Liver (tissue), 9 donors: ENCODE results near the gene CFAP74. TPM values are rescaled to one million over a fixed set of nuclear protein-coding genes. Genes with fewer than 3 reads are reported as not detected.

Experiments used
- DNase-seq: peaks from one replicate; pipeline ENCODE4 v3.0.0-alpha.2; 2017; ENCODE audit warnings: low spot score
- H3K27ac ChIP-seq, 2 donors: one replicate each; pipeline ENCODE4 v1.7.0; 2013; ENCODE audit warnings: inconsistent platforms in 2 of 2, low read length in 2 of 2, control low read depth in 1 of 2, low read depth in 1 of 2, mild to moderate bottlenecking in 1 of 2
- H3K27me3 ChIP-seq, 4 donors: one replicate each; pipeline versions ENCODE4 v1.6.1 to v1.7.0; 2013; ENCODE audit warnings: low read length in 3 of 4, inconsistent platforms in 1 of 4, mild to moderate bottlenecking in 1 of 4, moderate library complexity in 1 of 4; ENCODE audit not compliant: control insufficient read depth in 4 of 4, insufficient read depth in 4 of 4
- H3K36me3 ChIP-seq, 4 donors: one replicate each; pipeline versions ENCODE4 v1.6.1 to v1.7.0; 2013; ENCODE audit warnings: low read length in 3 of 4, mild to moderate bottlenecking in 3 of 4, low read depth in 1 of 4, moderate library complexity in 1 of 4; ENCODE audit not compliant: control insufficient read depth in 4 of 4, insufficient read depth in 3 of 4
- H3K4me1 ChIP-seq, 4 donors: one replicate each; pipeline versions ENCODE4 v1.6.1 to v1.7.0; 2013; ENCODE audit warnings: low read length in 3 of 4, mild to moderate bottlenecking in 3 of 4, moderate library complexity in 1 of 4; ENCODE audit not compliant: control insufficient read depth in 4 of 4, insufficient read depth in 4 of 4
- H3K4me3 ChIP-seq, 3 donors: one replicate each; pipeline versions ENCODE4 v1.6.1 to v1.7.0; 2013; ENCODE audit warnings: low read length in 3 of 3, control low read depth in 1 of 3, low read depth in 1 of 3, mild to moderate bottlenecking in 1 of 3
- H3K9ac ChIP-seq, 2 donors: one replicate each; pipeline ENCODE4 v1.7.0; 2013; ENCODE audit warnings: low read length in 2 of 2, mild to moderate bottlenecking in 2 of 2, moderate library complexity in 2 of 2, control low read depth in 1 of 2, low read depth in 1 of 2
- H3K9me3 ChIP-seq, 4 donors: one replicate each; pipeline versions ENCODE4 v1.6.1 to v1.7.0; 2013; ENCODE audit warnings: low read length in 3 of 4; ENCODE audit not compliant: control insufficient read depth in 4 of 4
- EGR1 ChIP-seq, 2 donors: IDR thresholded peaks; 2 replicates each; pipeline ENCODE4 v1.6.1; 2016 to 2018; ENCODE audit warnings: antibody characterized with exemption in 2 of 2, low read depth in 2 of 2
- FOXA1 ChIP-seq: IDR thresholded peaks from 2 replicates; pipeline ENCODE4 v1.6.1; 2016; ENCODE audit warnings: antibody characterized with exemption
- FOXA2 ChIP-seq: IDR thresholded peaks from 2 replicates; pipeline ENCODE4 v1.6.1; 2016; ENCODE audit warnings: antibody characterized with exemption
- GABPA ChIP-seq, 2 donors: IDR thresholded peaks in 1 of 2; conservative IDR thresholded peaks in 1 of 2; 2 replicates each; pipeline ENCODE4 v1.6.1; 2016; ENCODE audit warnings: antibody characterized with exemption in 2 of 2, mild to moderate bottlenecking in 1 of 2, moderate library complexity in 1 of 2
- HNF4A ChIP-seq, 2 donors: conservative IDR thresholded peaks; 2 replicates each; pipeline ENCODE4 v1.6.1; 2016; ENCODE audit warnings: antibody characterized with exemption in 2 of 2, mild to moderate bottlenecking in 2 of 2
- HNF4G ChIP-seq: IDR thresholded peaks from 2 replicates; pipeline ENCODE4 v1.6.1; 2016; ENCODE audit warnings: antibody characterized with exemption
- JUND ChIP-seq, 2 donors: IDR thresholded peaks; 2 replicates each; pipeline ENCODE4 v1.6.1; 2016; ENCODE audit warnings: antibody characterized with exemption in 2 of 2
- NR2F2 ChIP-seq: IDR thresholded peaks from 2 replicates; pipeline ENCODE4 v1.6.1; 2016; ENCODE audit warnings: antibody characterized with exemption
- RAD21 ChIP-seq, 2 donors: IDR thresholded peaks; 2 replicates each; pipeline ENCODE4 v1.6.1; 2016; ENCODE audit warnings: antibody characterized with exemption in 2 of 2, mild to moderate bottlenecking in 2 of 2
- RXRA ChIP-seq, 2 donors: IDR thresholded peaks; 2 replicates each; pipeline ENCODE4 v1.6.1; 2017 to 2018; ENCODE audit warnings: antibody characterized with exemption in 2 of 2, mild to moderate bottlenecking in 1 of 2
- SP1 ChIP-seq: IDR thresholded peaks from 2 replicates; pipeline ENCODE4 v1.6.1; 2018; ENCODE audit warnings: antibody characterized with exemption, mild to moderate bottlenecking
- TAF1 ChIP-seq: conservative IDR thresholded peaks from 2 replicates; pipeline ENCODE4 v1.6.1; 2016; ENCODE audit warnings: antibody characterized with exemption, mild to moderate bottlenecking
- YY1 ChIP-seq: IDR thresholded peaks from 2 replicates; pipeline ENCODE4 v1.6.1; 2016; ENCODE audit warnings: antibody characterized with exemption, mild to moderate bottlenecking
- WGBS: extraction: QIAGEN DNeasy Blood & Tissue Kit; methylation state at CpG from one replicate; pipeline ENCODE4 v1.1.7; 2013; 5-methylcytosine and 5-hydroxymethylcytosine counted together
- polyA plus RNA-seq, 2 donors: library from polyadenylated mRNA; stranded (reverse) in 1 of 2; unstranded in 1 of 2; fragments of 200-250 nt in 1 of 2; fragments of >200 nt in 1 of 2; fragmentation: Nextera tagmentation in 1 of 2; extraction: Ambion mirVana in 1 of 2; gene quantifications; one replicate each; pipeline versions ENCODE4 v1.2.1 to v1.2.3, GENCODE V29; 2013 to 2015
- total RNA-seq, 2 donors: library from RNA; depleted of rRNA; stranded (reverse); fragments of >200 nt; gene quantifications; one replicate each; pipeline ENCODE4 v1.2.3, GENCODE V29; 2014
- TF ChIP-seq, protein P1 (sequence below): IDR thresholded peaks from 2 replicates; pipeline ENCODE4 v1.6.1; 2016; ENCODE audit warnings: antibody characterized with exemption, mild to moderate bottlenecking
- TF ChIP-seq, protein P2 (sequence below): IDR thresholded peaks from 2 replicates; pipeline ENCODE4 v1.6.1; 2016; ENCODE audit warnings: antibody characterized with exemption
- TF ChIP-seq, protein P3 (sequence below): fragments of 150-350 bp; IDR thresholded peaks from 2 replicates; pipeline ENCODE4 v1.5.1; 2017; ENCODE audit warnings: improper control_type of control experiment, low read depth, low read length; ENCODE audit not compliant: missing input control
- TF ChIP-seq, protein P4 (sequence below): IDR thresholded peaks from 2 replicates; pipeline ENCODE4 v1.6.1; 2016; ENCODE audit warnings: antibody characterized with exemption
- TF ChIP-seq, protein P5 (sequence below): IDR thresholded peaks from 2 replicates; pipeline ENCODE4 v1.6.1; 2016; ENCODE audit warnings: antibody characterized with exemption
- donor health status: healthy.
- donor health status: healthy.
- donor health status: healthy.
- donor health status: healthy.
- donor health status: healthy.

The CFAP74 gene
- total and polyA plus RNA-seq, 4 donors = under 0.01 to 0.31 TPM; not detected in 2

DNA sequence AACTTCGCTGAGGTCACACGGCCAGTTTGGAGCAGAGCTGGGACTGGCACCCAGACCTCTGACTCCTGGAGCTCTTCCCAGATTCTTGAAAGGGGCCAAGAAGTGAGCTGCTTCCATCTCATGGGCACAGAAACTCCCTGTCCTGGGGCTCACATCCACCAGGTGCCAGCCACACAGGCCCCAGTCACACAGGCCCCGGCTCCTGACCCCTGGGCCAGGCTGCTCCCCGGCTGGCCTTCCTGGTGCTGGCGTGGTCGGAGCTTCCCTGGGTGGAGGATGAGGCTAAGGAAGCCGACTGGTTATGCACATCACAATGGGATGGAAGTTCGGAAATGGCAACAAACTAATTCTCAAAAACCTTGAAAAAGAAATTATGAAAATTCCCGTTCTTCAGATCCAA, 12.5 kb upstream of the CFAP74 start (continued):
- TF ChIP-seq GABPA (IDR thresholded peaks at IDR 0.05 in 1 of 2, conservative IDR thresholded peaks at IDR 0.05 in 1 of 2) = no peak

DNA sequence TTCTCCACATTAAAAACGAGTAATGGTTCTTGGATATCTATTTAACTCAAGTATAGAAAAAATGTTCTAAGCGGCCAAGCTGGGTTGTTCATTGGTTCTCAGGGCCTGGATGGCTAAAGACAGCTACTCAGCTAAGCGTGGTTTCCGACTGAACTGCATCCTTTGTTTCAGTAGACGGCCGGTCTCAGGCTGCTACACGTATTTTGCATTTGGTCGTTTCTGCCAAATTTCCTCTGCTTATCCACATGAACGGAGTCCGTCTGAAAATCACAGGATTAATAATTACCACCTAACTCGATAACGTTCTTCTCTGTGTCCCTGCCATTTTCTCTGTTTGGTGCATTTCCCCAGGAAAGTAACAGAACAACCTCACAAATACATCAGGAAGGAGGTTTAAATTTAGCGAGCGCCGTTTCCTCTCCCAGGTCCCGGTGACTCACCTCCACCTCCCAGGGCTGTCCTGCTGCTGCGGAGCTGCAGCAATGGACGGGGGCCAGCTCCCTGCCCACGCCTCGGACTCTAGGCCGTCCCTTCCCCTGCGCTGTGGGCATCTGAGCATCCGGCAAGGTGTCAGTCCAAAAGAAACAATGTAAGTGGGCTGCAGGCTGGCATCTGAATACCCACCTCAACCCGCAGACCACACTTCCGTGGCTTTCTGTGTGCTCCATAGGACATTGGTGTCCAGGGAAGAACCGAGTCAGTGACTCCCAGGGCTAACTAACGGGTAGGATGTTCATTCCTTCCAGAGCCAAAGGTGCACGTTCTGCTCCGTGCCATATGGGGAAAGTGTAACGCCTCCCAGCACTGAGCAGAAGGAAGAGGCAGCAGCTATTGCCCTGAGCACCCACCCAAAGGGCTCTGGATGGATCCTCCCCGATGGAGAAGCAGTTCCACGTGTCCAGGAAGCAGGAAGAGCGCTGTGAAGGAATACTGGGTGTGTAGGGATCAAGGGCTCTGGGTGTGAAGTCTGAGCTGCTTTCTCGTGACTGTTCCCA, 11.5 kb upstream of the CFAP74 start:
- Histone ChIP-seq H3K4me1 (peaks cover 0 to 8% (median 2%) of the 10 kb centered on the region in 4 donors), H3K27me3 (peaks cover 0 to 10% (median 6%) of the 10 kb centered on the region in 4 donors), H3K9me3 (no peaks in the 10 kb centered on the region), H3K9ac (no peak overlapping the region), H3K36me3 (no peaks in the 10 kb centered on the region), H3K4me3 (no peak overlapping the region), H3K27ac (no peak overlapping the region)
- no peak for TF ChIP-seq RAD21 (IDR thresholded peaks at IDR 0.05)
- no peak for TF ChIP-seq FOXA2
- TF ChIP-seq SP1 = no peak
- TF ChIP-seq, protein P1, sequence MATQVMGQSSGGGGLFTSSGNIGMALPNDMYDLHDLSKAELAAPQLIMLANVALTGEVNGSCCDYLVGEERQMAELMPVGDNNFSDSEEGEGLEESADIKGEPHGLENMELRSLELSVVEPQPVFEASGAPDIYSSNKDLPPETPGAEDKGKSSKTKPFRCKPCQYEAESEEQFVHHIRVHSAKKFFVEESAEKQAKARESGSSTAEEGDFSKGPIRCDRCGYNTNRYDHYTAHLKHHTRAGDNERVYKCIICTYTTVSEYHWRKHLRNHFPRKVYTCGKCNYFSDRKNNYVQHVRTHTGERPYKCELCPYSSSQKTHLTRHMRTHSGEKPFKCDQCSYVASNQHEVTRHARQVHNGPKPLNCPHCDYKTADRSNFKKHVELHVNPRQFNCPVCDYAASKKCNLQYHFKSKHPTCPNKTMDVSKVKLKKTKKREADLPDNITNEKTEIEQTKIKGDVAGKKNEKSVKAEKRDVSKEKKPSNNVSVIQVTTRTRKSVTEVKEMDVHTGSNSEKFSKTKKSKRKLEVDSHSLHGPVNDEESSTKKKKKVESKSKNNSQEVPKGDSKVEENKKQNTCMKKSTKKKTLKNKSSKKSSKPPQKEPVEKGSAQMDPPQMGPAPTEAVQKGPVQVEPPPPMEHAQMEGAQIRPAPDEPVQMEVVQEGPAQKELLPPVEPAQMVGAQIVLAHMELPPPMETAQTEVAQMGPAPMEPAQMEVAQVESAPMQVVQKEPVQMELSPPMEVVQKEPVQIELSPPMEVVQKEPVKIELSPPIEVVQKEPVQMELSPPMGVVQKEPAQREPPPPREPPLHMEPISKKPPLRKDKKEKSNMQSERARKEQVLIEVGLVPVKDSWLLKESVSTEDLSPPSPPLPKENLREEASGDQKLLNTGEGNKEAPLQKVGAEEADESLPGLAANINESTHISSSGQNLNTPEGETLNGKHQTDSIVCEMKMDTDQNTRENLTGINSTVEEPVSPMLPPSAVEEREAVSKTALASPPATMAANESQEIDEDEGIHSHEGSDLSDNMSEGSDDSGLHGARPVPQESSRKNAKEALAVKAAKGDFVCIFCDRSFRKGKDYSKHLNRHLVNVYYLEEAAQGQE = no peak
- no peak for TF ChIP-seq HNF4G
- no peak for TF ChIP-seq YY1
- TF ChIP-seq JUND (IDR thresholded peaks at IDR 0.05) = no peak
- TF ChIP-seq, protein P2, sequence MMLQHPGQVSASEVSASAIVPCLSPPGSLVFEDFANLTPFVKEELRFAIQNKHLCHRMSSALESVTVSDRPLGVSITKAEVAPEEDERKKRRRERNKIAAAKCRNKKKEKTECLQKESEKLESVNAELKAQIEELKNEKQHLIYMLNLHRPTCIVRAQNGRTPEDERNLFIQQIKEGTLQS = no peak
- no peak for TF ChIP-seq FOXA1
- TF ChIP-seq, protein P3, sequence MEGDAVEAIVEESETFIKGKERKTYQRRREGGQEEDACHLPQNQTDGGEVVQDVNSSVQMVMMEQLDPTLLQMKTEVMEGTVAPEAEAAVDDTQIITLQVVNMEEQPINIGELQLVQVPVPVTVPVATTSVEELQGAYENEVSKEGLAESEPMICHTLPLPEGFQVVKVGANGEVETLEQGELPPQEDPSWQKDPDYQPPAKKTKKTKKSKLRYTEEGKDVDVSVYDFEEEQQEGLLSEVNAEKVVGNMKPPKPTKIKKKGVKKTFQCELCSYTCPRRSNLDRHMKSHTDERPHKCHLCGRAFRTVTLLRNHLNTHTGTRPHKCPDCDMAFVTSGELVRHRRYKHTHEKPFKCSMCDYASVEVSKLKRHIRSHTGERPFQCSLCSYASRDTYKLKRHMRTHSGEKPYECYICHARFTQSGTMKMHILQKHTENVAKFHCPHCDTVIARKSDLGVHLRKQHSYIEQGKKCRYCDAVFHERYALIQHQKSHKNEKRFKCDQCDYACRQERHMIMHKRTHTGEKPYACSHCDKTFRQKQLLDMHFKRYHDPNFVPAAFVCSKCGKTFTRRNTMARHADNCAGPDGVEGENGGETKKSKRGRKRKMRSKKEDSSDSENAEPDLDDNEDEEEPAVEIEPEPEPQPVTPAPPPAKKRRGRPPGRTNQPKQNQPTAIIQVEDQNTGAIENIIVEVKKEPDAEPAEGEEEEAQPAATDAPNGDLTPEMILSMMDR = no peak
- TF ChIP-seq, protein P4, sequence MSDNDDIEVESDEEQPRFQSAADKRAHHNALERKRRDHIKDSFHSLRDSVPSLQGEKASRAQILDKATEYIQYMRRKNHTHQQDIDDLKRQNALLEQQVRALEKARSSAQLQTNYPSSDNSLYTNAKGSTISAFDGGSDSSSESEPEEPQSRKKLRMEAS = no peak
- no peak for TF ChIP-seq RXRA (IDR thresholded peaks at IDR 0.05)
- no peak for TF ChIP-seq TAF1
- no peak for TF ChIP-seq NR2F2
- TF ChIP-seq HNF4A (conservative IDR thresholded peaks at IDR 0.05) = no peak
- TF ChIP-seq, protein P5, sequence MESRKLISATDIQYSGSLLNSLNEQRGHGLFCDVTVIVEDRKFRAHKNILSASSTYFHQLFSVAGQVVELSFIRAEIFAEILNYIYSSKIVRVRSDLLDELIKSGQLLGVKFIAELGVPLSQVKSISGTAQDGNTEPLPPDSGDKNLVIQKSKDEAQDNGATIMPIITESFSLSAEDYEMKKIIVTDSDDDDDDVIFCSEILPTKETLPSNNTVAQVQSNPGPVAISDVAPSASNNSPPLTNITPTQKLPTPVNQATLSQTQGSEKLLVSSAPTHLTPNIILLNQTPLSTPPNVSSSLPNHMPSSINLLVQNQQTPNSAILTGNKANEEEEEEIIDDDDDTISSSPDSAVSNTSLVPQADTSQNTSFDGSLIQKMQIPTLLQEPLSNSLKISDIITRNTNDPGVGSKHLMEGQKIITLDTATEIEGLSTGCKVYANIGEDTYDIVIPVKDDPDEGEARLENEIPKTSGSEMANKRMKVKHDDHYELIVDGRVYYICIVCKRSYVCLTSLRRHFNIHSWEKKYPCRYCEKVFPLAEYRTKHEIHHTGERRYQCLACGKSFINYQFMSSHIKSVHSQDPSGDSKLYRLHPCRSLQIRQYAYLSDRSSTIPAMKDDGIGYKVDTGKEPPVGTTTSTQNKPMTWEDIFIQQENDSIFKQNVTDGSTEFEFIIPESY = no peak
- TF ChIP-seq EGR1 (IDR thresholded peaks at IDR 0.05; ENCODE audit: low read depth in 2 of 2) = no peak
- TF ChIP-seq GABPA (IDR thresholded peaks at IDR 0.05 in 1 of 2, conservative IDR thresholded peaks at IDR 0.05 in 1 of 2) = no peak
- no peak for DNase-seq
- WGBS = 60% methylated on average over 34 of the region's 34 CpGs
